Activated naive CD4-positive, alpha-beta T cell treated with anti-CD3 and anti-CD28 coated beads, Interleukin-2, amount 50 U/mL, for 16 hours (primary cell): ENCODE measurements around the gene MUC5B.

Source experiments
- DNase-seq: peaks from one replicate; pipeline ENCODE4 v3.0.0-alpha.2; 2020

MUC5B gene

DNA sequence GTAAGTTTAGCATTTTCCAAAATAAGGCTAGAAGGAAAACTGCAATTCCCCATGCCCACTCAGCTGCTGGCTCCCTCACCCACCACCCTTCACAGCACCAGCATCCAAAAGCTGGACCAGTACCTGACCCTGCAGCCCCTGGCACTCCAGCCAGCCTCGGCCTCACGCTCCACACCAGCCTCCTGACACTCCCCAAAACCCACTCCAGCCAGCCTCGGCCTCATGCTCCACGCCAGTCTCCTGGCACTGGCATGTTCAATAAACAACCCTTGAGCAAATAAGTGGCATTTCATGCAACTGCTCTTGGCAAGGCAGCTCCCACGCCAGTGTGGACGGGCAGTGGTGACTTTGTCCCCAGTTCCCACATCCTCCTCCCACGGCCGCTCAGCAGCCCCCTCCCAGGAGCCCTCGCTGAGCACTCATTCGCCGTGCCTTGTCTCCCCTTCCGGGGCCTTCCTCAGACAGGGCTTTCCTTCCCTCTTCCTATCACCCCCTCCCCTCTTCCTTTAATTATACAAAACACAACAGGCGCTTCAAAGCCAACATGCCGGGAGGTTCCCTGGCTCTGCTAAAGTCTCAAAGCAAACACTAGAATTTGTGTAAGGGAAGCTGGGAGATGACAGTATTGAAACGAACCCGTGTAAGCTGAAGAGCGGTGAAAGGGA, 79.7 kb downstream of the MUC5B start:
- no peak for DNase-seq

DNA sequence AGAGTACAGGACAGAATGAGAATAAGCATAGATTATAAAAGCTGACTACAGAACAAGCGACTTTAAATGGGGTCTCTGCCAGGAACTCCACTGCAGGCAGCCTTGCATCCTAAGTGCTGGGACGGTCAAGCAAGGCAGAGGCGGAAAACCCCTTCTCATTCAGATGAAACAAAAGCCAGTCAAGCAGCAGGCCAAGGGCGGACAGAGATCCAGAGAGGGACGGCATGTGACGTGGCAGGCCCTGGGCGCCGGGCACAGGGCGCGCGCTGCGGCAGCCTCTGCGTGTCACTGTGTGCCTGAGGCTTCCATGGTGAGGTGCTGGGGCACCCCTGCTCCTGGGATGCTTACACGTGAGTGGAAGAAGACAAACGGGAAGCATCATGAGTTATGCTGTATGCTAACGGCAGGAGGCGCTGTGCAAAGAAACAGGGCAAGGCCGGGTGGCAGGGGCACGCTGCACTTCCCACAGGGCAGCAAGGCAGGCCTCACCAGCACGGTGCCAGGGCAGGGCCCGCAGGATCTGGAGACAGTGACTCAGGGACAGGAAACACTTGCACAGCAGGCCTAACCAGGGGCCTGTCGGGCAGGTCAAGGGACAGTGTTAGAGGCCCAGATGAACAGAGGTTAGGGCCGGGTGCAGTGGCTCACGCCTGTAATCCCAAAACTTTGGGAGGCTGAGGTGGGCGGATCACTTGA, 80.4 kb downstream of the MUC5B start:
- no peak for DNase-seq

DNA sequence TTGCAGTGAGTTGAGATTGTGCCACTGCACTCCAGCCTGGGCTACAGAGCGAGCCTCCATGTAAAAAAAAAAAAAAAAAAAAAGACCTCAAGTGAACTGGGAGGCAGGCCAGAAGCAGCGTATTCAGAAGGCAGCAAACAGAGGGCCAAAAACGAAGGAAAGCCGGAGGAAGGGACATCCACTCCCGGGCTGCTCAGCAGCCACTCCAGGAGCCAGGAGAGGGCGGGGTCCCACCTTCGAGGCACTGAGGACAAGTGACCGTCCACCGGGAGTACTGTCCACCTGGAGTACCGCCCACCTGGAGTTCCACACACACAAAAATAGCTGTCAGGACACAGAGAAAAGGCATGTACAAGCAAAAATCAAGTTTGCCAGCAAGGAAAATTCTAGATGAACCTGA, 81.1 kb downstream of the MUC5B start:
- no peak for DNase-seq

DNA sequence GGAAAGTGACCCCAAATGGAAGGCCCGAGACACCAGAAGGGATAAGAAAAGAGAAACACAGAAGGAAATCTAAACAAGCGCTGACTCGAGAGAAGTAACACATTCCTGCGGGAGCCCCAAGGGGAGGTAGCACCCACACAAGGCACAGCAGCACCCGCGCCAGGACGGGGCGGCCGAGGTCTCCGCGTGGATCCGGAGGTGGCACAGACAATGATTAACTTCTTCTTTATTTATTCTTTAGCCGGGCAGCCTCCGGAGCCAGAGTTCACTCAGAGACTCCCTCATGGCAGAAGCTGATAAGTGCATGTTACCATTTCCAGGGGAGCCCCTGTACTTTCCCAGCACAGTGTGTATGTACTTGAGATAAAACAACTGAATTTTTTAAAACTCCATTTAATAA, 81.5 kb downstream of the MUC5B start:
- no peak for DNase-seq

DNA sequence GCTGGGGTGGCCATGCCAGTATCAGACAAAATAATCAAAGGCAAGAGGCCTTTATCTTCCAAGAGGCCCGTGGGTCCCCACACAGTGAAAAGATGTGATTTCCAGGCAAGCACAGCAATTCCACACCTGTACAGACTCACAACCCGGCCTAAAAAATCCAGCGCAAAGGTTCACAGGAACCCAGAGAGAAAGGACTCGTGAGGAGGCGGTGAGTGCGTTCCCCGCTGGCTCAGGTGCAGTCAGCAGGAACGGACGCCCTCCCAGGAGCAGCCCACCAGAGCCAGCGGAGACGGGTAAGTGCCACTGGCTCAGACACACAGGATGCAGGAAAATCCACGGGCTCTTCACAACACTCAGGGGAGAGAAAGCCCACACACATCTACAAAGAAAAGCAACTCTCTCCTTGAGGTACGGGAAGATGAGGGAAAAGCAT, 82.2 kb downstream of the MUC5B start:
- no peak for DNase-seq

DNA sequence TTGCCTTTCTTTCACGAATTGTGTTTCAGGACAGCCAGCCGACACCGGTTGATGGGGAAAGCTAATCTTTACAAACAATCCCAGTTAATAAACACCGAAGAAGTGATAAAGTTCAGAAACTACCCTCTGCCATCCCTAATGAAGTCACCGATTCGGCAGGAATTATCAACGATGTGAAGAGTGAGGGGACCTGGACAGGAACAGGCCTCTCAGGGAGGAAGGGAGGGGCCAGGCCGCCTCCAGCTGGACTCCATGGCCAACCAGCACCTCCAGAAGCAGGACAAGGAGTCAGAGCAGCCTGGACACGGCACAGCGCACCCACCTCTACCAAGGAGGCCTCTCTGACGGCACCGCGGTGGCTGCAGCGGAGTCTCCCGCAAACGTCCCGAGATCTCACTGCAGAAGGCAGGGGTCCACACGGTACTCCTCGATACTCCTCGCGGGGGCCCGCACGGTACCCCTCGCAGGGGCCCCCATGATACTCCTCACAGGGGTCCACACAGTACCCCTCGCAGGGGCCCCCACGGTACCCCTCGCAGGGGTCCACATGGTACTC, 82.7 kb downstream of the MUC5B start:
- no peak for DNase-seq

DNA sequence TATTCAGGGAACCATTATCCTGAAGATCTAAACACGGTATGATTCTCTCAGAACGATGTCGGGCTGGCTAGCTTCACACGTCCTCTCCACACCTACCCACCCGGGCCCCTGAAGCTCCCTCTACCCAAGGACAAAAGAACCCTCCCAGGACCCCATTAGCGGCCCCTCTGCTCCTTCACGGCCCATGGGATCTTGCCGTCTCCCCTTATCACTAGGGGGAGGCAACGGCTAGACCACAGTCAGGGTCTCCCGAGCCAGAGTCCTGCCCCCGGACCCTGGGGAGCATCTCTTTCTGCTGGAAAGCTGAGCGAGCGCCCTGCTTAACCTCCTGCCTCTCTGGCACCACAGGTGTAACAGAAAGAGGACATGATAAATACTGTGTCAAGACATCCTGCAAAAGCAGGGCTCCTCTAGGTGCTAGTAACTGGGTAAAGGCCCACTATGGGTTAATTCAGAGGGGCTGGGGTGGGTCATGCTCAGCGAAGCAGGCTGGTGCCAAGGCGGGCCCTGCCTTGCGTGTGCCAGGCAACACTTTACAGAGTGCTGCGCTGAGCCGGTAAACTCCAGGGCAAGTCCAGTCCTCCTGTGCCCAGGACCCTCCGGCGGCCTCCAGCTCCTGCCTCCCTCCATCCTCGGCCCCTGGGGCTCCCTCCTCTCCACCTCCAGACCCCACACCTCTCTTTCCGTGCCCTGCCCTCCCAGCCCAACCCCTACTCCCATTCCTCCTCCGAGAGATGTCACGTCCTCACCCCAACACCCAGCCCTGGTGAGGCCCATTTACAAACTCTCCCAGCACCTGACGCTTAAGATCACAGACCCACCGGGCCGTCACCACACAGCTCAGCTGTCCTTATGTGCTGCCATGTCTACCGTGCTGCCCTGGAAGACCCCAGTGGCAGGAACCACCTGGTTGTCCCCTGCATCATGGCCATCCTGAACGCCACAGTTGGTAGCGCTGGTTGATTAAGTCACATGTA, 83.6 kb downstream of the MUC5B start:
- no peak for DNase-seq

DNA sequence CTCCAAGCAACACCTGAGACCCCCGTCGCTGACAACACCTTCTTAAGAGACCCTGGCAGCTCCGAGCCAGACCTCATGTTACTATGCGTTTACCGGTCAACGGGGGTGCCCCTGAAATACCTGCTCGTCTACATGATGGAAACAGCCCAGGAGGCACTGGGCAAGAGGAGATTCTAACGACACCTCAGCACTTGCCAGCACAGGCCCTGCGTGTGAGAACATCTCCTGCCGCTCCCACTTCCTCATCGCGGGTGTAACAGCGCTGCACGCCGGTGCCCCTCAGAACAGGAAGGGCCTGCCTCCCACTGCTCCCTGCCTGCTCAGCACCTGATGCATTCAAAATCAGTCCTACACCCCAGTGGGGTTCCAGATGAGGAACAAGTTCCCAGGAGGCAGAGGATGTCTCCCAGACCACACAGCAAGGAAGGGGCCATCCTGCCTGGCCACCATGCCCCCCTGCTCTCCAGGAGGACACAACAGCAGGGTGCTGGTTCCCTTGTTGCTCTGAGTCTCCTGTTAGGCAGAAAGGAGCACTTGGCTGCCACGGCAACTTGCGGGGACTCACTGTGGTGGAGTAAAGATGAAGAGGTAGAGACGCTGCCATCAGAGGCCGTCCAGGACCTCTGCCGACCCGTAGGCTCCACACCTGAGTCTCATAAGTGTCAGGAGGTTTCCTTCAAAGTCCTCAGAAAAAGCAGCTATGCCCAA, 84.5 kb downstream of the MUC5B start:
- no peak for DNase-seq

DNA sequence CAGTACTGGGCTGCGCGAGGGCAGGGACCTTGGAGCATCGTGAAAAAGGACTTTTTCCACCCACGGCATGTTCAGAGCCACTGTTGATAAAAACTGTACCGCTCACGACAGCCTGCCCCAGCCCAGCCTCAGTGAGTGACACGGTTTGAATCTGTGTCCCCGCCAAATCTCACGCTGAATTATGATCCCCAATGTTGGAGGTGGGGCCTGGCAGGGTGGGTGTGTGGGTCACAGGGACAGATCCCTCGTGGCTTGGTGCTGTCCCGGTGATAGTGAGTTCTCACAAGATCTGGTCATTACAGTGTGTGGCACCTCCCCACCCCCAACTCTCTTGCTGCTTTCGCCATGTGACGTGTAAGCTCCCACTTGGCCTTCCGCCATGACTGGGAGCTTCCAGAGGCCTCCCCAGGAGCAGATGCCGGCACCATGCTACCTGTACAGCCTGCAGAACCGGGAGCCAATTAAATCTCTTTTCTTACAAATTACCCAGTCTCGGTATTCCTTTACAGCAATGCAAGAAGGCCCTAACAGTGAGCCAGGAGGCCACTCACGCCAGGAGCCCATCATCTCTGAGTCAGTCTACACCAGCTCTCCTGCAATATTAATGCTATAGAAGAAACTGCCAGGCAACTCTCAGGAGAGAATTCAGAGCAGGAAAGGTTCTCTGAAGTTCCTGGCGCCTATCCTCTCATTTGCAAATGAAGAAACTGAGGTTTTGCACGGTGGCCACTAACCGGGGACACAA, 85.3 kb downstream of the MUC5B start:
- no peak for DNase-seq

DNA sequence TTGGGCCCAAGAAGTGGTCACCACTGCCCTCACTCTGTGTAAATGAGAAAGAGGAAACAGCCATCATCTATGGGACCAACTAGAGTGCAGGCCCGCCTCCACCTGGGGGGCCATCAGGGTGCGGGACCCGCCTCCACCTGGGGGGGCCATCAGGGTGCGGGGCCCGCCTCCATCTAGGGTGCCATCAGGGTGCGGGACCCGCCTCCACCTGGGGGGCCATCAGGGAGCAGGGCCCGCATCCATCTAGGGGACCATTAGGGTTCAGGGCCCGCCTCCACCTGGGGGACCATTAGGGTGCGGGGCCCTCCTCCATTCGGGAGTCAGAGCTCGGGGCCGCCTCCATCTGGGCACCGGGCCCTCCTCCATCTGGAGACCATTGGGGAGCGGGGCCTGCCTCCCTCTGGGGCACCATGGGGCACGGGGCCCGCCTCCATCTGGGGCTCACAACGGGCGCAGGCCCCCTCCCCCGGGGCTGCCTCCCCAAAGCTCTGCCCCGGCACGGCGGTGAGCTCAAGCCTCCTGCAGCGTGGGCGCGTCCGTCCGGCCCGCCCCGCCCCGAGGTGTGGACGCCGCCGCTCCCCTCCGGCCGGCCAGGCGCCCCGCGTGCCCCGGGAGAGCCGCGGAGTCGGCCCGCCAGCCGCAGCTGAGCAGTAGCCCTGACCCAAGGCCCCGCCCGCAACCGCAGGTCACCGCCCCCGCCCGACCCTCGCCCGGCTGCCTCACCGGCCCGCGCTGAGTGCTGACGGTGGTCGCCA, 86.1 kb downstream of the MUC5B start:
- no peak for DNase-seq

DNA sequence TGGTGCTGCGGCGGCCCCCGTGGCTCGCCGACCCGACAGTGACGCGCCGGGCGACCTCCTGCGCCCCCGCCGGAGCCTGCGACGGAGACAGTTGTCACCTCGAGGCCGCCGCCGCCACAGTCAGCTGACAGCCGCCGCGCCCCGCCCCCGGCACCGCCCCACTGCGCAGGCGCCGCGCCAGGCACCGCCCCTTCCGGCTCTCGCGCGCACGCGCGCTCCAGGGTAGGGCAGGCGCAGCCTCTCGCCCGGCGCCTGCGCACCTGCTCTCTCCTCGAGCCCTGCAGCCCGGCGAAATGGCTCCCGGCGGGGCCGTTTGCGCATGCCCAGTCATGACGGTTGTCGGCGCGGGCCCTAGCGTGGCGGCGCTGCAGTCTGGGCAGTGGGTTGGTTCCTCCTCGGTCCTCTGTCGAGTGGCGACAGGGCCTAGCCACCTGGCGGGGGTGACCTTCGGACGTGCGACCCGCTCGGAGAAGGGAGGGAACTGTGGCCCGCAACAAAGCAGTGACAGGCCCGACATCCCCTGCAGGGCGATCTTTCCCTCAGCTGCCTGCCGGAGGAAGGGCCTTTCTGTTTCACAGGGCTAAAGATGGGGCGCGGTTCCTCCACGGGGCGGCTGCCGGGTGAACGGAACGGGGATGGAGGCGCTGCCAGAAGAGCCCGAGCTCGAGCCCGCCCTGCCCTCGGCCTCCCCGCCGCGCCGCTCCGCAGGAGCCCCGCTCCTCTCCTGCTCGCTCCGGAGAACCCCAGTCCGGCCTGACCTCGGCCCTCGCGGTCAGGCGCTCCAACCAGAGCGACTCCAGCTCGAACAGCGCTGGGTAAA, 86.8 kb downstream of the MUC5B start, which contains the start of gene TOLLIP:
TOLLIP (minus strand) TSS at position 135 of the 820 bp plus-strand sequence; CDS start at position 1, 134 bp downstream.
- peak; percentile 97 for DNase-seq

DNA sequence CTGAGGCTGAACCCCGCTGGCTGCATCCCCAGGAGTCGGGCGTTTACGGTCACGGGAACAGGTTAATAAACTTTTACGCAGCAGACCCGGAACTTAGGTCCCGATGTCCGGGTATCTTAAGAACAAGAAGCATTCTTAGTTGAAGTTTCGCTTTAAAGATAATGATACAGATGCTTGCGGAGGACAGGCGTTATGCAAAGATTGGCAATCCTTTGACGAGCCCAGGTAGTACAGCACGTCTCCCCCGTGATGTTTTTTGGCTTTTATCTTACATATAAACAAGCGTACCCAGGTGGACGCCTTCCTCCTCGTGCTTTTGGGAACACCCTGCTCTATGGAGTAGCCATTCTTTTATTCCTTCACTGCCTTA, 87.4 kb downstream of the MUC5B start:
- no peak for DNase-seq

DNA sequence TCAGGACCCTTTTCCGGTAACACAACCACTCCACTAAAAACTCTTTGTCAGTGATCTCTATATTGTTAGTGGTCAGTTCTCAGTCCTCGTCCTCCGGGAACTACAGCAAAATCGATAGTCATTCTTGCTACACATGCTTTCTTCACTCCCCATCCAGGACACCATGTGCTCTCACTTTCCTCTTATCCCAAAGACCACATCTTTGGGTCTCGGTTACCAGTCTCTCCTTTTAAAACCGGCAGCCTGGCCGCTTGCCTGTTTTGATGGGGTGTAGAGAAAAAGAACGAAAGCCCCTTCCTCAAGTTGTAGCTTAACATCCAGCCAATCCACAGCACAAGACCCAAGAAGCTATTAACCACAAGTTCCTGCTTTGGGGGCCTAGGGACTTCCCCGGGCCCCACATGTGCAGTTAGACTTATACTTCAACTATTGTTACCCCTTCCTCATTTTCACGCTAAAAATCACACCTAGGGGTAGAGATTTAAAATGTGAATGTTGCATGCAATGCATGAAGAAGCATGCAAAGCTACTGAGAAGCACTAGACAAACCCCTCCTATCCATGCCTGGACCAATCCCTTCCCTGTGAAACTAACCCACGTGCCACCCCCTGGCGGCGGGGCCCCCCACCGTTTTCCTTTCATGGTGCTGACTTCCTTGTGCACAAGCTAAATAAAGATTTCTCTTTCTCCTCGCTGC, 88.1 kb downstream of the MUC5B start:
- DNase-seq, result peak; percentile 60
